ENCODE measurements around the gene TMEM18.

The TMEM18 gene

DNA sequence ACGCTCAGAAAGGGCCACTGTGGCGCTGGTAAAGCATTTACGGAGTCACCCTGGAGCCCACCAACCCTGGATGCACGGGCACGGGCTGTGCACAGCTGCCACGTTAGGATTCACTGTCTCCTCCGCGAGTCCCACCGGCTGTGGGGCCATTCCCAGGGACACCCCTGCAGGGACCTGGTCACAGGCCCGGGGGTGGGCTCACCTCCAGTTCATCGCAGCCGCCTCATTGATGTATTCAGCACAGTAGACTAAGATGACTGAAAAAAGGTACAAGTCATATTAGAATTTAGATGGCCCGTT lies 4.7 kb downstream of the TMEM18 start (continued):
- TF ChIP-seq, protein P1, sequence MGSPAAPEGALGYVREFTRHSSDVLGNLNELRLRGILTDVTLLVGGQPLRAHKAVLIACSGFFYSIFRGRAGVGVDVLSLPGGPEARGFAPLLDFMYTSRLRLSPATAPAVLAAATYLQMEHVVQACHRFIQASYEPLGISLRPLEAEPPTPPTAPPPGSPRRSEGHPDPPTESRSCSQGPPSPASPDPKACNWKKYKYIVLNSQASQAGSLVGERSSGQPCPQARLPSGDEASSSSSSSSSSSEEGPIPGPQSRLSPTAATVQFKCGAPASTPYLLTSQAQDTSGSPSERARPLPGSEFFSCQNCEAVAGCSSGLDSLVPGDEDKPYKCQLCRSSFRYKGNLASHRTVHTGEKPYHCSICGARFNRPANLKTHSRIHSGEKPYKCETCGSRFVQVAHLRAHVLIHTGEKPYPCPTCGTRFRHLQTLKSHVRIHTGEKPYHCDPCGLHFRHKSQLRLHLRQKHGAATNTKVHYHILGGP (tag by site-specific recombination; IDR thresholded peaks at IDR 0.05) = no peak
- no peak for TF ChIP-seq ZNF16 (tag by site-specific recombination; IDR thresholded peaks at IDR 0.05; ENCODE audit: low read depth)
- no peak for TF ChIP-seq ZNF621 (tag by site-specific recombination; IDR thresholded peaks at IDR 0.05)
- TF ChIP-seq, protein P2, sequence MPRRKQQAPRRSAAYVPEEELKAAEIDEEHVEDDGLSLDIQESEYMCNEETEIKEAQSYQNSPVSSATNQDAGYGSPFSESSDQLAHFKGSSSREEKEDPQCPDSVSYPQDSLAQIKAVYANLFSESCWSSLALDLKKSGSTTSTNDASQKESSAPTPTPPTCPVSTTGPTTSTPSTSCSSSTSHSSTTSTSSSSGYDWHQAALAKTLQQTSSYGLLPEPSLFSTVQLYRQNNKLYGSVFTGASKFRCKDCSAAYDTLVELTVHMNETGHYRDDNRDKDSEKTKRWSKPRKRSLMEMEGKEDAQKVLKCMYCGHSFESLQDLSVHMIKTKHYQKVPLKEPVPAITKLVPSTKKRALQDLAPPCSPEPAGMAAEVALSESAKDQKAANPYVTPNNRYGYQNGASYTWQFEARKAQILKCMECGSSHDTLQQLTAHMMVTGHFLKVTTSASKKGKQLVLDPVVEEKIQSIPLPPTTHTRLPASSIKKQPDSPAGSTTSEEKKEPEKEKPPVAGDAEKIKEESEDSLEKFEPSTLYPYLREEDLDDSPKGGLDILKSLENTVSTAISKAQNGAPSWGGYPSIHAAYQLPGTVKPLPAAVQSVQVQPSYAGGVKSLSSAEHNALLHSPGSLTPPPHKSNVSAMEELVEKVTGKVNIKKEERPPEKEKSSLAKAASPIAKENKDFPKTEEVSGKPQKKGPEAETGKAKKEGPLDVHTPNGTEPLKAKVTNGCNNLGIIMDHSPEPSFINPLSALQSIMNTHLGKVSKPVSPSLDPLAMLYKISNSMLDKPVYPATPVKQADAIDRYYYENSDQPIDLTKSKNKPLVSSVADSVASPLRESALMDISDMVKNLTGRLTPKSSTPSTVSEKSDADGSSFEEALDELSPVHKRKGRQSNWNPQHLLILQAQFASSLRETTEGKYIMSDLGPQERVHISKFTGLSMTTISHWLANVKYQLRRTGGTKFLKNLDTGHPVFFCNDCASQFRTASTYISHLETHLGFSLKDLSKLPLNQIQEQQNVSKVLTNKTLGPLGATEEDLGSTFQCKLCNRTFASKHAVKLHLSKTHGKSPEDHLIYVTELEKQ (tag by site-specific recombination; IDR thresholded peaks at IDR 0.05; ENCODE audit: borderline replicate concordance) = no peak
- no peak for TF ChIP-seq ZNF354C (tag by site-specific recombination; IDR thresholded peaks at IDR 0.05; ENCODE audit: borderline replicate concordance, low read depth)
- no peak for TF ChIP-seq ZNF302 (tag by site-specific recombination; IDR thresholded peaks at IDR 0.05; ENCODE audit: low read depth)
- no peak for TF ChIP-seq ZNF404 (tag by site-specific recombination; IDR thresholded peaks at IDR 0.05)
- TF ChIP-seq ZNF529 (tag by site-specific recombination; IDR thresholded peaks at IDR 0.05; ENCODE audit: insufficient replicate concordance) = no peak

DNA sequence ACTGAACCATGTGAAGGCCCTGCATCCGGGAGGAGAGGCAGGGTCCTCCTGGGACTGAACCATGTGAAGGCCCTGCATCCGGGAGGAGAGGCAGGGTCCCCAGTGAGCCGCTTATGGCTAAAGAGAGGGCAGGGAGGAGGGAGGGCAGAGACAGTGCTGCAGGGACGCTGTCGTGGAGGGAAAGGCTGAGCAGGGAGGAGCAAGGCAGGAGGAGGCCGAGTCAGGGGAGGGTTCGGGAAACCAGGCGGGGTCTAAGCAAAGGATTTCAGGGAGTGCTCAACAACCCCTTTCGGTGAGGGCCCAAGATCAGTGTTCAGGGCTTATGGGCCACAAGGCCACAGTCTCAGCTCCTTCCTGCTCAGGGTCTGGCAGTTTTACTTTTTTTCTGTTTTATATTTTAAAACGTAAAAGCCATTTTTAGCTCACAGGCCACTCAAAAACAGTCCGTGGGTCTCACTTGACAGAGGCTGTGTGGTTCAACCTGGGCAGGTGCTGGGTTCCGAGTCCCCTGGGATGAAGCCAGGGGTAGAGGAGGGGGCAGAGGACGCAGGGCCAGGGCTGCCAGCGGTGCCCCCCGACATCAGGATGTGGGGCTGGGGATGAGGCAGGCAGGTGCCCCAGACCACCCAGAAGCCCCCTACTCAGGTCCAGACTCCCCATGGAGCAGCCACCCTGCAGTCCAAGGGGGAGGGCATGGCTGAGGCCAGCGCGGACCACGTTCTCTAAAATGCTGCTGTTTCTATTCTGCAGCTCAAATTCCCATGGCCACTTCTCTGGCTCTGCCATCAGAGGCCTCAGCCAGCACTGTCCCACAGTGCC lies 5.2 kb downstream of the TMEM18 start:
- CTCF ChIA-PET = no interaction called here
- no peaks in the 10 kb centered on the region for H3K9me3 ChIP-seq (ENCODE audit: control insufficient read depth, insufficient read depth, low read depth, low read length)
- no peaks in the 10 kb centered on the region for H3K4me1 ChIP-seq (ENCODE audit: control insufficient read depth, insufficient read depth, low read length)
- no peak overlapping the region for H3K4me3 ChIP-seq (ENCODE audit: low read depth, low read length)
- H3K27ac ChIP-seq (ENCODE audit: extremely low read depth, low read depth, low read length) = no peak overlapping the region
- peaks cover 22 to 75% of the 10 kb centered on the region in 2 experiments for H3K36me3 ChIP-seq (ENCODE audit: control insufficient read depth in 2 of 2, insufficient read depth in 1 of 2, low read length in 2 of 2)
- POLR2A ChIA-PET = no interaction called here
- TF ChIP-seq, protein P3, sequence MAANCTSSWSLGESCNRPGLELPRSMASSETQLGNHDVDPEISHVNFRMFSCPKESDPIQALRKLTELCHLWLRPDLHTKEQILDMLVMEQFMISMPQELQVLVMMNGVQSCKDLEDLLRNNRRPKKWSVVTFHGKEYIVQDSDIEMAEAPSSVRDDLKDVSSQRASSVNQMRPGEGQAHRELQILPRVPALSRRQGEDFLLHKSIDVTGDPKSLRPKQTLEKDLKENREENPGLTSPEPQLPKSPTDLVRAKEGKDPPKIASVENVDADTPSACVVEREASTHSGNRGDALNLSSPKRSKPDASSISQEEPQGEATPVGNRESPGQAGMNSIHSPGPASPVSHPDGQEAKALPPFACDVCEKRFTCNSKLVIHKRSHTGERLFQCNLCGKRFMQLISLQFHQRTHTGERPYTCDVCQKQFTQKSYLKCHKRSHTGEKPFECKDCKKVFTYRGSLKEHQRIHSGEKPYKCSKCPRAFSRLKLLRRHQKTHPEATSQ (tag by site-specific recombination; IDR thresholded peaks at IDR 0.05) = no peak
- TF ChIP-seq ZNF19 (tag by site-specific recombination; IDR thresholded peaks at IDR 0.05; ENCODE audit: low read depth) = no peak
- TF ChIP-seq, protein P4, sequence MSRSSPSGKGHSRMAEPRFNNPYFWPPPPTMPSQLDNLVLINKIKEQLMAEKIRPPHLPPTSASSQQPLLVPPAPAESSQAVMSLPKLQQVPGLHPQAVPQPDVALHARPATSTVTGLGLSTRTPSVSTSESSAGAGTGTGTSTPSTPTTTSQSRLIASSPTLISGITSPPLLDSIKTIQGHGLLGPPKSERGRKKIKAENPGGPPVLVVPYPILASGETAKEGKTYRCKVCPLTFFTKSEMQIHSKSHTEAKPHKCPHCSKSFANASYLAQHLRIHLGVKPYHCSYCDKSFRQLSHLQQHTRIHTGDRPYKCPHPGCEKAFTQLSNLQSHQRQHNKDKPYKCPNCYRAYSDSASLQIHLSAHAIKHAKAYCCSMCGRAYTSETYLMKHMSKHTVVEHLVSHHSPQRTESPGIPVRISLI (tag by site-specific recombination; IDR thresholded peaks at IDR 0.05) = no peak
- TF ChIP-seq ZNF76 (tag by site-specific recombination; IDR thresholded peaks at IDR 0.05; ENCODE audit: borderline replicate concordance, low read depth) = no peak
- no peak for TF ChIP-seq ZNF623 (tag by site-specific recombination; IDR thresholded peaks at IDR 0.05)
- no peak for TF ChIP-seq YY2 (tag by site-specific recombination; IDR thresholded peaks at IDR 0.05)
- TF ChIP-seq ZBTB48 (tag by site-specific recombination; IDR thresholded peaks at IDR 0.05) = no peak
- no peak for TF ChIP-seq RBAK (tag by site-specific recombination; IDR thresholded peaks at IDR 0.05)
- no peak for TF ChIP-seq ZFP69B (tag by site-specific recombination; IDR thresholded peaks at IDR 0.05)
- no peak for TF ChIP-seq ZNF394 (tag by site-specific recombination; IDR thresholded peaks at IDR 0.05; ENCODE audit: borderline replicate concordance)
- no peak for TF ChIP-seq OSR2 (tag by site-specific recombination; IDR thresholded peaks at IDR 0.05)
- TF ChIP-seq ZNF560 (tag by site-specific recombination; IDR thresholded peaks at IDR 0.05; ENCODE audit: borderline replicate concordance) = no peak
- TF ChIP-seq ZNF768 (tag by site-specific recombination; IDR thresholded peaks at IDR 0.05) = no peak
- TF ChIP-seq ZNF121 (tag by site-specific recombination; IDR thresholded peaks at IDR 0.05) = no peak
- no peak for TF ChIP-seq ZNF311 (tag by site-specific recombination; IDR thresholded peaks at IDR 0.05; ENCODE audit: borderline replicate concordance)
- TF ChIP-seq, protein P5, sequence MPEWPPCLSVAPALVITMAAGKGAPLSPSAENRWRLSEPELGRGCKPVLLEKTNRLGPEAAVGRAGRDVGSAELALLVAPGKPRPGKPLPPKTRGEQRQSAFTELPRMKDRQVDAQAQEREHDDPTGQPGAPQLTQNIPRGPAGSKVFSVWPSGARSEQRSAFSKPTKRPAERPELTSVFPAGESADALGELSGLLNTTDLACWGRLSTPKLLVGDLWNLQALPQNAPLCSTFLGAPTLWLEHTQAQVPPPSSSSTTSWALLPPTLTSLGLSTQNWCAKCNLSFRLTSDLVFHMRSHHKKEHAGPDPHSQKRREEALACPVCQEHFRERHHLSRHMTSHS (tag by site-specific recombination; IDR thresholded peaks at IDR 0.05) = no peak
- no peak for TF ChIP-seq ZNF785 (tag by site-specific recombination; IDR thresholded peaks at IDR 0.05)
- TF ChIP-seq, protein P6, sequence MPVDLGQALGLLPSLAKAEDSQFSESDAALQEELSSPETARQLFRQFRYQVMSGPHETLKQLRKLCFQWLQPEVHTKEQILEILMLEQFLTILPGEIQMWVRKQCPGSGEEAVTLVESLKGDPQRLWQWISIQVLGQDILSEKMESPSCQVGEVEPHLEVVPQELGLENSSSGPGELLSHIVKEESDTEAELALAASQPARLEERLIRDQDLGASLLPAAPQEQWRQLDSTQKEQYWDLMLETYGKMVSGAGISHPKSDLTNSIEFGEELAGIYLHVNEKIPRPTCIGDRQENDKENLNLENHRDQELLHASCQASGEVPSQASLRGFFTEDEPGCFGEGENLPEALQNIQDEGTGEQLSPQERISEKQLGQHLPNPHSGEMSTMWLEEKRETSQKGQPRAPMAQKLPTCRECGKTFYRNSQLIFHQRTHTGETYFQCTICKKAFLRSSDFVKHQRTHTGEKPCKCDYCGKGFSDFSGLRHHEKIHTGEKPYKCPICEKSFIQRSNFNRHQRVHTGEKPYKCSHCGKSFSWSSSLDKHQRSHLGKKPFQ (tag by site-specific recombination; IDR thresholded peaks at IDR 0.05) = no peak

Measured in HEK293 (cell line).